Lower leg skin (tissue), 4 donors: ENCODE data around the gene NRXN2. TPM values are rescaled to one million over a fixed set of nuclear protein-coding genes. Genes with fewer than 3 reads are reported as not detected.

Experiments
- DNase-seq, 2 donors: peaks; one replicate each; pipeline ENCODE4 v3.0.0-alpha.2; 2019; ENCODE audit warnings: low spot score in 2 of 2
- H3K4me3 ChIP-seq: fragments of 200-600 bp; sonication (generic); 2 replicates; pipeline ENCODE4 v1.5.1; 2017; ENCODE audit warnings: mild to moderate bottlenecking, low read depth; ENCODE audit not compliant: poor library complexity, severe bottlenecking
- POLR2A ChIP-seq, 2 donors: fragments of 450-650 bp; IDR thresholded peaks; one replicate each; pipeline ENCODE4 v1.6.1; 2016 to 2017; ENCODE audit warnings: antibody characterized with exemption in 2 of 2, mild to moderate bottlenecking in 1 of 2, moderate library complexity in 1 of 2
- WGBS, 2 donors: methylation state at CpG; one replicate each; pipeline ENCODE4 v1.1.5; 2018; 5-methylcytosine and 5-hydroxymethylcytosine counted together
- intact Hi-C: fragments of 100-400 bp; cut with DNase I; formaldehyde crosslinking; loops from one replicate; pipeline ENCODE4 v1.15.0; 2023; ENCODE audit warnings: low total_unique reads
- total RNA-seq, 4 donors: library from RNA; depleted of rRNA; stranded (reverse); fragments of >200 nt; gene quantifications; one replicate each; pipeline ENCODE4 v1.1.0, GENCODE V29; 2016
- TF ChIP-seq, protein P1 (sequence below), 3 donors: fragments of 450-650 bp; IDR thresholded peaks; one replicate each; pipeline ENCODE4 v1.5.1; 2016; ENCODE audit warnings: antibody characterized with exemption in 3 of 3, mild to moderate bottlenecking in 3 of 3, moderate library complexity in 2 of 3

NRXN2 gene
- total RNA-seq, 4 donors from 2014 or later: 0.27 to 7.0 (median 1.1) TPM; not detected in 1

GRCh38 chr11:64686466-64687170, 36.4 kb downstream of the NRXN2 start:
- no peak for TF ChIP-seq POLR2A (IDR thresholded peaks at IDR 0.05)
- TF ChIP-seq, protein P1, sequence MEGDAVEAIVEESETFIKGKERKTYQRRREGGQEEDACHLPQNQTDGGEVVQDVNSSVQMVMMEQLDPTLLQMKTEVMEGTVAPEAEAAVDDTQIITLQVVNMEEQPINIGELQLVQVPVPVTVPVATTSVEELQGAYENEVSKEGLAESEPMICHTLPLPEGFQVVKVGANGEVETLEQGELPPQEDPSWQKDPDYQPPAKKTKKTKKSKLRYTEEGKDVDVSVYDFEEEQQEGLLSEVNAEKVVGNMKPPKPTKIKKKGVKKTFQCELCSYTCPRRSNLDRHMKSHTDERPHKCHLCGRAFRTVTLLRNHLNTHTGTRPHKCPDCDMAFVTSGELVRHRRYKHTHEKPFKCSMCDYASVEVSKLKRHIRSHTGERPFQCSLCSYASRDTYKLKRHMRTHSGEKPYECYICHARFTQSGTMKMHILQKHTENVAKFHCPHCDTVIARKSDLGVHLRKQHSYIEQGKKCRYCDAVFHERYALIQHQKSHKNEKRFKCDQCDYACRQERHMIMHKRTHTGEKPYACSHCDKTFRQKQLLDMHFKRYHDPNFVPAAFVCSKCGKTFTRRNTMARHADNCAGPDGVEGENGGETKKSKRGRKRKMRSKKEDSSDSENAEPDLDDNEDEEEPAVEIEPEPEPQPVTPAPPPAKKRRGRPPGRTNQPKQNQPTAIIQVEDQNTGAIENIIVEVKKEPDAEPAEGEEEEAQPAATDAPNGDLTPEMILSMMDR (IDR thresholded peaks at IDR 0.05): no peak
- no peak overlapping the region for H3K4me3 ChIP-seq
- intact Hi-C loops: no loop called here
- WGBS, 2 donors: 87 to 95% methylated on average over 9 of the region's 9 CpGs
- DNase-seq: no peak

GRCh38 chr11:64685536-64685935, 37.5 kb downstream of the NRXN2 start:
- DNase-seq: no peak
- intact Hi-C loops: no loop called here
- WGBS, 2 donors: 94 to 95% methylated on average over 18 of the region's 18 CpGs
- TF ChIP-seq, protein P1 (IDR thresholded peaks at IDR 0.05): no peak
- TF ChIP-seq POLR2A (IDR thresholded peaks at IDR 0.05): no peak
- no peak overlapping the region for H3K4me3 ChIP-seq

DNA sequence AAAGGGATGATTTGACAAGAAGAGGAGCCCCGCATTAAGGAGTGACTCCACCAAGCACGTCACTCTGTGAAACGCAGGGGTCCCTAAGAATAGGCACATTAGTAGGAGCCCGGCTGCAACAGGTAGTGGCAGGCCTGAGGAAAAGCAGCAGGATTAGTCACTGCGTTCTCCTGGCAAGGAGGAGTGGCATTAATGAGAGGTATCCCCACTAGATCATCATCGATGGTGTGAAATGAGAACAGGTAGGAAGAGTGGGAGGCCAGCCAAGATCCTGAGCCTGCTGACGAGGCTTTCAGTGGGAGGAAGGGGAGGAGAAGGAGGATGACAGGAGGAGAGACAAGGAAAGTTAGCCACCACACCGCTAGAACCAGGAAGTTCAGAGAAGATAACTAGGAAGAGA, 38.6 kb downstream of the NRXN2 start:
- intact Hi-C loops: no loop called here
- no peak for DNase-seq

GRCh38 chr11:64681171-64681570, 41.8 kb downstream of the NRXN2 start:
- DNase-seq: no peak
- no peak overlapping the region for H3K4me3 ChIP-seq
- no peak for TF ChIP-seq POLR2A (IDR thresholded peaks at IDR 0.05)
- TF ChIP-seq, protein P1 (IDR thresholded peaks at IDR 0.05): no peak
- intact Hi-C loops: no loop called here
- 78 to 82% methylated on average over 4 of the region's 4 CpGs for WGBS, 2 donors

More for the DNA sequence above, 38.6 kb downstream of the NRXN2 start:
- TF ChIP-seq, protein P1 (IDR thresholded peaks at IDR 0.05): no peak
- TF ChIP-seq POLR2A (IDR thresholded peaks at IDR 0.05): no peak
- 42 to 51% methylated on average over 8 of the region's 8 CpGs for WGBS, 2 donors
- no peak overlapping the region for H3K4me3 ChIP-seq

DNA sequence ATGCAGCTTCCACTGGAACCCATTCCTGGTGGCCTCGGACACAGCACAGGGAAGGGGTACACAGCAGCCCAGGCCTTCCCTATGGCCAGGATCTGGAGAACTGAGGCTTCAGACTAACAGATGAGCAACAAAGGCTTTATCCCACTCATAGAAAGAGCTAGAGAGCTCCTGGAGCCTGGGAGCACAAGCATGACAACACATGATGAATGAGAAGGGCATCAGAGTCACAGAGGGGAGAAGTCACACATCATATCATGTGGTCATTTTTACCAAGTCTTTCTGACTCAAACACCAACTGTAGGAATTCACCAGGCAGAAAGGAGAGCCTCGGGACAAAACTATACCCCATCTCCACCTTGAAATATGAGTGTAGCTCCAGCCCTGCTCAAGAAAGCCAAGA, 43.2 kb downstream of the NRXN2 start:
- DNase-seq: no peak
- intact Hi-C loops: no loop called here
- WGBS, 2 donors: 52 to 61% methylated on average over 1 of the region's 2 CpGs
- no peak for TF ChIP-seq POLR2A (IDR thresholded peaks at IDR 0.05)
- TF ChIP-seq, protein P1 (IDR thresholded peaks at IDR 0.05): no peak
- no peak overlapping the region for H3K4me3 ChIP-seq
